NCI-H187 (cell line): Measurements from ENCODE around the gene IFI16.

ENCODE experiments used
- DNase-seq, 2 experiments: peaks; one replicate each; lab custom pipeline; 2025; lab: John Stamatoyannopoulos, UW

Gene IFI16

DNA sequence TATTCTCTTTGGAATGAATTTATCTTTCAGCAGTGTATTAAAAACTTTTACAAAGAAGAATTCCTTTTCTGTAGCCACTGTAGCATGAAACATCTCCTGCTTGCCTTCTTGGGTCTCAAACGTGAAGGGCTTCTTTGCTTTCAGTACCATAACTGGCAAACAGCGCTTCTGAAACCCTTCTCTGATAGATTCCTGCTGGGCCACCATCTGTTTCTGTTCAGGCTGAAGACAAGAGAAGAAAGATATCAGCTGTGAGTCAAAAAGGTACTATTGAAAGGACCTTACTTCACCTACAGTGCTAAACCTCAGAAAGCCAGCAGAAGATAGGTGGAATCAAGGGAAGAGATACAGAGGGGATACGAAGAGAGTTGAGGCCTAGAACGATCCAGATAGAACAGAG lies 56.4 kb downstream of the IFI16 start:
- no peak for DNase-seq

DNA sequence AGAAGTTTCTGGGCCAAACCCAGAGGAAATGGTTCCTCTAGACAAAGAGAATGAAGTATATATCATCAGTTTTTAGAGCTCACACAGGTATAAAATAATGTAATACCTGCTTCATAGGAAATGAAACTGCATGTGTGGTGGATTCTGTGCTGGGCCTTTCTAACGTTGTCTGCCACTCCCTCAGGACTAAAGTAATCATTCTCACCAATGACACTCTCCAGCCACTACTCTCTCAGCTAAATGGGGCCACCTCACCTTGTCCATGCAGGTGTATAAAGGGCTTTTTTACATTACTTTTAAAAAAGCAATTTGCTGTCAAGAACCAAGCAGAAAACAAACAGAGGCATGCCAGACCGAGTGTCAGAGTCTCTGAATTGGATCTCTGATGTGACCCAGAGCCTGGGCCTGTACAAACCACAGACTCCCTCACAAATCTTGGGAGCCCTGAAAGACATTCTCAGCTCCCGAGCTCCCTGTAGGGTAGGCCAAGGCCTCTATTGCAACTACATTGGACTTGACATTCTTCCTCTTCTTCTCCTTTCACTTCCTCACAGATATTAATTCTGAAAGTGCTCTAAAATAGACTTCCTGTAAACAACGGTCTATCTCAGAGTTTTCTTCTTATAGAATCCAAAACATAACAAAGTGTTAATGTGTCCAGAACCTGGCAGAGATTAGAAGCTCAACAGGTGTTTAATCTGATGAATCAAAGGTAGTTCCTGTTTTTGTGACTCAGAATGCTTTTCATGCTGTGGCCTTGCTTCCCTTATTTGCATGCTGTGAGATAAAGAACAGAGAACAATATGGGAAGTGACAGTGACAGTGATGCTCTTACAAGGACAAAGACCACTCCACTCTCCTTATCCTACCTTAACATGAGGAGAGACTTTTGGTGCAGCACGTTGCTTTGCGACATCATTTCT lies 58.3 kb downstream of the IFI16 start:
- no peak for DNase-seq

DNA sequence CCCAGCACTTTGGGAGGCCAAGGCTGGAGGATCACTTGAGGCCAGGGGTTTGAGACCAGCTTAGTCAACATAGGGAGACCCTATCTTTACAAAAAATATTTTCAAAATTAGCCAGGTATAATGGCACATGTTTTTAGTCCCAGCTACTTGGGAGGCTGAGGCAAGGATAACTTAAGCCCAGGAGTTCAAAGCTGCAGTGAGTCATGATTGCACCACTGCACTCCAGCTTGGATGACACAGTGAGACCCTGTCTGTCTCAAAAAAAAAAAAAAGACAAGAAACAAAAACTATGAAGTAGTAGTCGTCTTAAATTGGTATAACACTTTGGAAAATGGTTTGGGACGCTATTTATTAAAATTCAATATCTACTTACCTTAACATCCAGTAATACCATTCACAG lies 59.2 kb downstream of the IFI16 start:
- no peak for DNase-seq

DNA sequence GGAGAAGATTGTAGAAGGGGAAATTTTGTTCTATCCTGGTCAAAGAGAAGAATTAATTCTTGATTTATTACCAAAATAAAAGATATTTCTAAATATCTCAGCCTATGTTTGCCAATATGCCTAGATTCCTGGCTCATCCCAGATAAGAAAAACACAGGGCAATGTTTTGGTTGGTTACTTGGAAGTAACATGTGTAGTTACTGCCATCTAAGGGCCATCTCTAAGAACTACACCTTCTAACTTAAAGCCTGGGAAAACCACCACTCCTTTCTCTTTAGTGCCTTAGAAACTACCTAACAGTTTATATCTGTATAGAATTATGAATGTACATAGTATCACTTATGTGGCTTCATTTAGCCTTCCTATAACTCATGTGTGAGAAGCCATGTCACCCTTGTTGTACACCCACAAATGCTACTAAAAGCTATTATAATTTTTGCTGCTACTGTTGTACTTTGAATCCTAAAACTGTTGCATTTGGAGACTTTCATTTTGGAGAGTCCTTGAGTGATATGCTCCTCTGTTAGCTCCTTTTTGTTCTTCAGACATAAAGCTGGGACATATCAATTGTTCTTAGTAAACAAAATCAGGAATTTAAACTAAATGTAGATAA lies 62.4 kb downstream of the IFI16 start:
- no peak for DNase-seq

DNA sequence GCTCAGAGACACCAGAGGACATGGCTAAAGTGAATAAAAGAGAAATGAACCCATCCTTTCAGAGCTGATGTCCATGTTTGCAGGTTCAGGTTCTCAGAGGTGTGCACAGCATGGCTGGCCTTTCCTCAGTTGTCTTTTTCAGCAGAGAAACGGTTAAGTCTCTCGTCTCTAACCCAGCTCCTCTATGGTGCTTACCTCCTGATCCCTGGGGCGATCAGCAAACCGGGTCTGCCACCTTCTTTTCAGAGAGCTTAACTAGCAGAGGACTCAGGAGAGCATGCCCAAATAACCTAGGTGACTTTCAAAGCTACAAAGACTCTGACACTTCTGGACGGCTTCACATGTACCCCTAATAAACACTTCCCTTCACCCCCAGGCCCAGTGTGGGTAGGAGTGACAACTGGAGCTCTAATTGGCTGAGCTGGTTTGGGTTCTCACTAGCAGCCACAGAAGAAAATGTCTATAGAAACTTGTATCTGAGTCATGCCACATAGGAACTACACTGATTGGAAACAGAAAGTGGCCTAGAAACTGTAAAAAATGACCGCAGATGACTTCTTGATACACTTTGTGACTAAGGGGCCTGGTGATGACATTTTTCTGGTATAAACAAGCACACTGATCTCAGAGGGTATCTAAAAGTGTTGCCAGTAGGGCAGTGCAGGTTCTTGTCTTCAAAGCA lies 66.9 kb downstream of the IFI16 start, which contains the start of gene AIM2:
Gene AIM2 (minus strand): TSS at position 329 of the 682 bp plus-strand sequence. CDS start 3,267 bp downstream, outside the sequence.
- no peak for DNase-seq

DNA sequence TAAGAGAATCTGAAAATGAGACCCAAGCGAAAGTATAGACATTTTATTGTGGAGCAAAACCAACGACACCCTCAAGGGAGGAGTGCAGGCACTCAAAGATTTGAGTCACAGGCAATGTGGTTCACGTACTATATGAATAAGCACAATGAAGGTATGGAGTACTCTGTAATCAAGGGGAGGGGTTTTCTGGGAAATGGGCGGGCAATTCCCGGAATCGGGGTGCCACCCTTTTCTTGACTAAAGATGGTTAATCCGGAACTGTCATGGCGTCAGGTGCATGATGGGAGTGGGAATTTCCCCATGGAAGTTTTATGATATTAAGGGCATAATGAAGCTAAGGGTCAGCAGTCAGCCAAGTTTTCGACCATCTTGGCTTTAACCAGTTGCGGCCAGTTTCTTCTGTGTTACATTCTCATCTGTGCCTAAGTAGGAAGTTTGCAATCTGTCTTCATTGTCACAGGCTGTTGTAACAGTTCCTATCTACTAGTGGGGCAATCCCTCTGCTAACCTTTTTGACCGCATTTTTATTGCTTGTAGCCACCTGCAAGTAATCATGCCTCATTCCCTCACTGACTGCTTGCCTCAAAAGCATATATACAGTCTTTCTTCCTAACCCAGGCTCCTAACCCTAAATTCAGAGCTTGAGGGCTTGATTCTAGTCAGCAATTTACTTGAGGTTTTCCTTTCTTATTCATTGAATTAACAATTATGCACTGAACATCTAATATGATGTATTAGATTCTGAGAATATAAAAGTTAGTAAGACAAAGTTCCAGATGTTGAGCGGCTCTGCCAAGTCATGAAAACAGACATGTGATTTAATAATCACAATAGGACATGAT lies 67.6 kb downstream of the IFI16 start:
- DNase-seq = no peak

DNA sequence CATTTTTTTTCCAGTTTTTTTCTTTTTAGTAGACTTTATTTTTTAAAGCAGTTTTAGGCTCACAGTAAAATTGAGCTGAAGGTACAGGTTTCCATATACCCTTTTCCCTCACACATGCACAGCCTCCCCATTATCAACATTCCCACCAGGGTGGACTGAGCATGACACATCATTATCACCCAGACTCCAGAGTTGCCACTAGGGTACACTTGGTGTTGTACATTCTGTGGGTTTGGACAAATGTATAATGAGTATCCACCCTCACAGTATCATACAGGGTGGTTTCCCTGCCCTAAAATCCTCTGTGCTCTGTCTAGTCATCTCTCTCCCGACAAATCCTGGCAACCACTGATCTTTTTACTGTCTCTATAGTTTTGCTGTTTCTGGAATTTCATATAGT lies 69.8 kb downstream of the IFI16 start:
- no peak for DNase-seq

DNA sequence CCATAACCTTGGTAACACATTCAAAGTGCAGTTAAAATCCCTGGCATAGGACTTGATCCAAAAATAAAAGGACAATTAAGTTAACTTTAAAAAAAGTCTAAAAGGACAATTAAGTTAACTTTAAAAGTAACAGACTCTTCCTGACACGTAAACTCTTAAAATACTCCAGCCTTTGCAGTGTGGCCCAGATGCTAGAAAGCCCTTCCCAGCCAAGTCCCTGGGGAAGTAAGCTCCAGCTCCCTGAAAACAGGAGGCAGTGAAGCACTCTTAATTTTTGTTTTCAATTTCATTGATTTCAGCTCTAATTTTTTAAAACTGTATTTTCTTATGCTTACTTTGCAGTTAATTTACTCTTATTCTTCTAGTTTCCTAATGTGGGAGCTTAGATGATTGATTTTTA lies 71.9 kb downstream of the IFI16 start:
- no peak for DNase-seq

DNA sequence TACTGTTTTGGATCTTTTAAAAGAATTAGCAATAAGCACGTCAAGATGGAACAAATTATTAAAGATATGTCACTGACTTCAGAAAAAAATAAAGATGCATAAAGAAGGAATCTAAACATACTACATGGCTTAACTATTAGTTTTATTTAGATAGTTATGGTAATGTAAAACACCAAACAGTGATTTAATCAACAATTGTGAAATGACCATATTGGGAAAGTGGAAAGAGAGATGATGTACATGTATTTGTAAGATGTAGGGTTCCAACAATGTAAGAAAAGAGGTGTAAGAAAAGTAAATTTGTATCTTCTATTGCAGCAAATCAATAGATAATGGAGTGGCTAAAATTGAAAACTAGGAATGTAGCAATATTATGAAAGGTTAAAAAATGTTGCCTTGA lies 73.3 kb downstream of the IFI16 start:
- DNase-seq = no peak

DNA sequence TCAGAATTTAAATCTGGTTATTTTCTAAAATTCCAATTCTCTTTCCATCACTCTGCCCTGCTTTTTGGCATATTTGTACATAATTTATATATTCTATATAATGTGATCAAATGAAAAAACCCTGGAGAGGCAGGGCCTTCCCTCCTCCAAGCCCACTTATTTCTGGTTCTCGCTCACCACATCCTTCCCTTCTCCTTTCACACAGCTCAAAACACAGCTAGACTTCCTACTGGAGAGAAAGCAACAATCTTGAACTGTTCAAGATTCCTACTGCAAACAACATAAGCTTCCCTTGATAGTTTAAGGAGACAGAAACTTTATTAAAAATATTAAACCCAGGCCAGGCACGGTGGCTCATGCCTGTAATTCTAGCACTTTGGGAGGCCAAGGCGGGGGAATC lies 74.4 kb downstream of the IFI16 start:
- no peak for DNase-seq

DNA sequence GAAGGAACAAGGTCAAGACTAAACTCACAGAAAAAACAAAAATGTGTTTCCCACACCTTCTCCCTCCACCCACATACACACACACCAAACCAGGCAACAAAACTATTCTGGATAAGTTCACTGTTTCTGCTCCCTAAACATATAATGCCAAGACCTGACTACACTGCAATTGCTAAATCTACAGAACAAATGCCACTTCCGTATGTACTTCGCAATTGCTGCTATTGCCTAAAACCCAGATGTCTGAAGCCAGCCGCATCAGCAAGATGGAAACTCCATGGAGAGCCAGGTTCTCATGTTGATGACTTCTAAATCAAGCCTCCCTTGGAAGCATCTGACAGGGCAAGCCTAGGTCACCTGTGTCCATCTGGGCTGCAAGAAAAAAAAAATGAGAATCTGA lies 75.2 kb downstream of the IFI16 start:
- no peak for DNase-seq

DNA sequence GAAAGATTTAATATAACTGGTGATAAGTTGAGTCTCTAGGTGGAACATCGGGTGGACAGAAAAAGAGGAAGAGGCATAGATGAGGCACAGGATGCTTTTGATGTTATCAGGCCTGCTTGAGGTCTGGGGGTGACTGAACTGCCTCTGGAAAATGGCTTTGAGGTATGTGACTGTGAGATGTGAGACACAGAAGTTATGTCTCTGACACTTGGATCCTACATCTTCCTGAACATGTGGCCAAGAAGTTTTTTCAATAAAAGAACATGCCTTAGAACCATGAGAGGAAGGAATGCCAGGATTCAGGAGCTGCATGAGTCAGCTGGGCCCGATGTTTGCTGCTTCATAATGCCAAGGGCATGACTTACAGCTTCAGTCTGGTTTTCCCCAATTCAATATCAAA lies 78.3 kb downstream of the IFI16 start:
- no peak for DNase-seq

DNA sequence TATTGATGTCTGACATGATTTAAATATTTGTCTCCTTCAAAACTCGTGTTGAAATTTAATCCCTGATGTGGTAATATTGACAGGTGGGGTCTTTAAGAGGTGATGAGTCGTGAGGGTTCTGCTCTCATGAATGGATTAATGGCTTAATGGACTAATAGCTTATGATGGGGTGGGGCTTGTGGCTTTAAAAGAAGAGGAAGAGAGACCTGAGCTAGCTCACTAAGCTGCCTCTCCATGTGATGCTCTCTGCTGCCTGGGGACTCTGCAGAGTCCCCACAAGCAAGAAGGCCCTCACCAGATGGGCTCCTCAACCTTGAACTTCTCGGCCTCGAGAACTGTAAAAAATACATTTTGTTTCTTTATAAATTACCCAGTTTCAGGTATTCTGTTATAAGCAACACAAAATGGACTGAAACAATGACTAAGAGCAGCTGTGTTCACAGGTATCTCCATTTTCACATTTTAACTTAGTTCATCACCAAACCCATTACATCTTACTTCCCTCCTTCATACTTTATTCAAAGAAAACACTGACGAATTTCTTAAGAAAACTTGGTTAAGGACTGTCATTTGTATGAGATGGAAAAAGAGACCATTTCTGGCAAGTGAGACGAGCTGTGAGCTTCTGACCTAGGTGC lies 79.0 kb downstream of the IFI16 start:
- no peak for DNase-seq

DNA sequence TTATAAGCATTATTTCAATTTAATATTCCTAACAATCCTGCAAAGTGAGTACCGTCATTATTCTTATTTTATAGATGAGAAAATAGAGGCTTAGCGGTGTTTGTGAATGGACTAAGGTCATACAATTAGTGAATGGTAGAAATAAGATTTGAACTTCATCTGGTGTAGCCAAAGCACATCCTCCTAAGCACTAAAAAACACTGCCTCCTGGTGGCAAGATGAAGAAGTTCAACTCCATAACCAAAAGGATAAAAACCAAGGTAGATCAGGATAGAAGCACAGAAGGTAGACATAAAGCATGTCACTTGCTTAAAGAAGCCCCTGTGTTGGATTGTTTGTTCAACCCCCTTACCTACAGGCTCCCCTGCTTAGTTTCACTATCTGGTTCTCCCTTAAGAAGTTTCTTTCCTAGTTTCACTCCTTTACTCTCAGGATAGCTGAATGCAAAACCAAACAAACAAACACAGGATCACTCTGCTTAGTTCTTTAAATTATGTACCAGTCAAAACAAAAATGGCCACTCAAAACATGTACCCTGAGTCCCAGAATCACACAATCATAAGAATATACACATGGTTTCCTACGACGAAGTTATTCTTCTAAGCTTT lies 79.6 kb downstream of the IFI16 start:
- DNase-seq = no peak

DNA sequence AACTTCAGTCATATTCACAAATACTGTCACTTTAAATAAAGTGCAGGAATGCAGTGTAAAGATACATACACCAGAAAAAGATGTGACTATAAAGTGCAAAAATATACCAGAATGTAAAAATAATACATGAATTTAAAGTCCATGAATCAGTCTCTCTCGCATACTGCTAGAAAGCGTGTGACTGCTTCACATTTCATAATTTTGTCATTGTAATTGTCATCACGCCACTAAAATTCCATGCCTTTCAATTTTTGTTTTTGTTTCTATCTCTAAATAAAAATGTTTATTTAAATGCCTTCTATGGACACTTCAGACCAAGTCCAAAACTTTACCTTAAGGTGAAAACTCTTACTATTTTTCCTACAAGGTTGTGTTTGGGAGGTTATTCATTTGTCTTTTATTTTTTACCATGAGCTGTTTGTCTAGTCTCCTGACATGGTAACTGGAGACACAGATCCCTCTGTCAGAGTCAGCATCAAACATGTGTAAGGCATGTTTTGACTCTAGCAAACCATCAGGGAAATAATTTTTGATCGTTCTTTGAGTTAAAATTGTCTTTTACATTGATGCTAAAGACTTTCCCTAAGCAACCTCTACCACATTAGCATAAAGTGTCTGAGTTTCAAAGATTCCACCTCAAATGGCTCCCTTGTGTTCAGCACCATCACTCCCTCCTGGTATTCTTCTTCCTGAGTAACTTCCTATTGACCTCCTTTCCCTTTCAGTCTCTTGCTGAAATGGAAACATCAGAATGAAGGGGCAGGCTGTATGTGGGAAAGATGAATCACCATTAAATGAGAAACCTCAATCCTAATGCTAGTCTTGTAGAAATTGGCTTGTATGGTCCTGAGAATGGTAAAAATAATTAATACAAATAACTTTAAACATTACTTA lies 80.8 kb downstream of the IFI16 start:
- DNase-seq = no peak

DNA sequence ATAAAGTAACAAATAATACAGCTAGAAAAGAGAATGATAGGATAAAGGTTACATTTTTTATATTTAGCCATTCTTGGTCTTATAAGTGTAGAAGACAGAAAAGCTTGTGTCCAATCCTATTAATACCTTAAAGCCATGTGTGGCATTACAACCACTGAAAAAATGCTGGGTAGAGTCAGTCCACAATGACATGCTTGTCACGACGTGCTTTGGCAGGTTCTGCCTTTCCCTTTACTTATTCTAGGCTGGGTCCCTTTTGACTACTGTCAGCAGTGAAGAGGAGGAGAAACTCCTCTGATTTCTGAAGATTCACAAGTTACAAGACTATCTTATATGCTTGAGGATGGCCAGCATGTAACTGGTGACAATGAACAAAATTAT lies 81.5 kb downstream of the IFI16 start:
- DNase-seq = no peak

DNA sequence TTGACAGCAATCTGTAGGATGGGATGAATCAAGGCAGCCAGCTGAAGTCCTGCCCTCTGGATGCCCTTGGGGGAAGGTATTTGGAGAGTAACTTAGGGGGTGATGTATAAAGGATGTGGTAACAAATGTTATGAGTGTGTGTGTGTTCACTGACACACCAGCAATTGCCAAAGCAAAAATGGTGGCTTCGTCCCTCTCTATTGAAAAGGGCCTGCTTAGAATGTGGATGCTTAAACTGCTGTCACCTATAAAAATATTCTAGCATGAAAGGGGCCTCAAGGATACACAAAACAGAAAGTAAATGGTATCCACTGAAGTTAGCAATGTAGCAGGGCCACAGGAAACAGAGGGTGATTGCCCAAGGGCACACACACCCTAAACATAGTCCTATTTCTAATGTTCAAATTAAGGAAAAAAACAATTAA lies 81.9 kb downstream of the IFI16 start:
- no peak for DNase-seq

DNA sequence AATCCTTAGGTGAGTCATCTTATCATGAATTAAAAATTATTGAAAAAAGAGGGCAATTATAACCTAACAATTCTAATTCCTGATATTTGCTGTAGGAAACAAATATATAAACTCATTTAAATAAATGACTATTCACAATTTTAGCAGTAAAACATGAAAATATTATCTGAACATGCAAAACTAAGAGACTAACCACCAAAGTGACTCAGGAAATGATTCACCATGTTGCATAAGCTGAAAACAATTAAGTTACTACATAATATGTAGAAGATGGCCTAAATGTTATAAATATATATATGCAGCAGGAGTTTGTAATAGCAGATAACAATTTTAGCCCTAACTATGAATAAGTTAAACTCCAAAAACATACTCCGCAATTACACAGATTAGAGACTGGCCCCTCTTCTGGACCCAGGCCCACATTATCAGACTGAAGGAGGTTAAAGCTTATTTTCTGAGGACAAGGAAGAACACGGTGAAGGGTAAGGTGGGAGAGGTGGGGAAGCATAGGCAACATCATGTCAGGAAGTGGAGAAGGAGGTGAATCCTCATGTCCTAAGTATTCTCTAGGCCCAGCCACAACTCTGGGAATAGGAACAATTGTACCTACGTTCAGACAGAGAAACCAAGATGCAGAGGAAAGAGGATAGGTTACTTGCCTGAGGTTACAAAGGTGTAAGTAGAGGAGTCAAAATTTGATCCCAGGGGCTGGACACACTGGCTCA lies 82.5 kb downstream of the IFI16 start:
- DNase-seq = no peak

DNA sequence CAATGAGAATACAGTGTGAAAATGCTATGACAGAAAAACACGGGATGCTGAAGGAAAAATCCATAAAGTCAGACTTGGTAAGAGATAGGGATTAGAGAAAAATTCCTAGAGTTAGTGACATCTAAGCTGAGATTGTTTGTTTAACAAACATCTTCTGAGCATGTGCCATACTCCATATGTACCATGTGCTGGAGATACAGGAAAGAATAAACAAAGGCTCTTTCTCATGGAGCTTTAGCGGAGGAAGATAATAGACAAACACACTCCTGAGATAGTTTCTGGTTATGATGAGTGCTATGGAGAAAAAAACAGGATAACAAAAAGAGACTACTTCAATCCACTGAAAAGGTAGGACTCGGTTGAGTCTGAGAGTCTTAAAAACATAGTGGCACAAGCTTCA lies 88.9 kb downstream of the IFI16 start:
- no peak for DNase-seq
